Subcutaneous abdominal adipose tissue (tissue), 5 donors: ENCODE measurements around the gene ARHGAP21.
A peak's percentile ranks its signal among the peaks of the same experiment; 100 is the strongest.

Experiments
- H3K27ac ChIP-seq: one replicate; pipeline ENCODE4 v1.7.0; 2013; ENCODE audit warnings: low read depth, mild to moderate bottlenecking, inconsistent platforms, low read length, moderate library complexity
- H3K27me3 ChIP-seq, 5 donors: one replicate each; pipeline ENCODE4 v1.7.0; 2013; ENCODE audit warnings: low read length in 5 of 5, inconsistent platforms in 1 of 5; ENCODE audit not compliant: control insufficient read depth in 5 of 5, insufficient read depth in 4 of 5
- H3K36me3 ChIP-seq, 5 donors: one replicate each; pipeline ENCODE4 v1.7.0; 2013; ENCODE audit warnings: low read length in 5 of 5; ENCODE audit not compliant: control insufficient read depth in 5 of 5, insufficient read depth in 5 of 5
- H3K4me1 ChIP-seq, 5 donors: one replicate each; pipeline ENCODE4 v1.7.0; 2013; ENCODE audit warnings: low read length in 5 of 5, mild to moderate bottlenecking in 3 of 5, moderate library complexity in 1 of 5; ENCODE audit not compliant: control insufficient read depth in 5 of 5, insufficient read depth in 5 of 5
- H3K4me3 ChIP-seq, 5 donors: one replicate each; pipeline ENCODE4 v1.7.0; 2013; ENCODE audit warnings: low read length in 5 of 5, low read depth in 1 of 5
- H3K9ac ChIP-seq, 5 donors: one replicate each; pipeline ENCODE4 v1.7.0; 2013; ENCODE audit warnings: low read length in 5 of 5, mild to moderate bottlenecking in 4 of 5, moderate library complexity in 3 of 5
- H3K9me3 ChIP-seq, 5 donors: one replicate each; pipeline ENCODE4 v1.7.0; 2013; ENCODE audit warnings: low read length in 5 of 5; ENCODE audit not compliant: control insufficient read depth in 5 of 5
- donor health status: healthy.
- donor health status: healthy.
- donor health status: healthy.
- donor health status: healthy.
- donor health status: healthy.

Gene ARHGAP21

DNA sequence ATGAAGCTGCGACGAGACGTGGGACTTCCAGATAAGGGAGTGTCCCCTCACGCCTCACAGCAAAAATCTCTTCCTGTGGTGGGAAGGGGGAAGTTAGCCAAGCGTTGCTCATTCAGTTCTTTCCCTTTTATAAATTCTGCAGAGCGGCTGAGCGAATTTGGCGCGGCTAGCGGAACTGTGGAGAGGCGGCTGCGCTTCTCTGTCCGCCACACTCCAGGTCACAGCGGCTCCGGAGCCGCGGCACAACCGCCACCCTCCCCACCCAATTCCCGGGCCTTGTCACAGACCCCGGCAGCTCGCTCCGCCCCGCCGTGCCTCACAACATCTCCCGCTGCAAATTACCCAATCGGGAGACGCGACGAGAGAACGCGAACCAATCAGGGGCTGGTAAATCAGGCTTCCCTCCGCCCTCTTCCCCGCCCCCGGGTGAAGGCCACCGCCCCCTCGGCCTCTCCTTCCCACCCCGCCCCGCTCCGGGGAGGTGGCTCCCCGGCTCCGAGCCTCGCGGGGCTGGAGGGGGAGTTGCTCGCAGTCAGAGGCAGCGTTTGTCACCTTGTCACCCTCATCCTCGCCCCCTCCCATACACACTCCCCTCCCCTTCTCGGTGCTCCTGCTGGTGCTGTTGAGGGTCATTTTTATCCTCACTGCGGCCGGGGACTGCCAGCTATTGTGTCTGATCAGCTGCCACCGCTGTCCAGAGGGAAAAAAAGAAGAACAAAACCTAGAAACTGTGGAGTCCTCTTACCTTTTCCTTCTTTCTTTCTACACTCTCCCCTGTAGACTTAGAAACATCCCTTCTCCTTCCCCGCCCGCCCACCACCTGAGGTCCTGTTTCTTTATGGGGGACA lies 918 bp upstream of the ARHGAP21 start:
- Histone ChIP-seq H3K36me3 (peaks cover 0 to 6% (median 0%) of the 10 kb centered on the region in 5 donors), H3K9me3 (no peaks in the 10 kb centered on the region), H3K9ac (peak overlapping the region; percentile 78 to 96 (median 90)), H3K27ac (peak overlapping the region; percentile 99), H3K4me1 (peaks cover 4 to 38% (median 36%) of the 10 kb centered on the region in 5 donors), H3K27me3 (no peaks in the 10 kb centered on the region), H3K4me3 (peak overlapping the region; percentile 87 to 99 (median 94))

- Histone ChIP-seq H3K9me3 (no peaks in the 10 kb centered on the region), H3K4me1 (peaks cover 4 to 50% (median 47%) of the 10 kb centered on the region in 5 donors), H3K36me3 (peaks cover 0 to 6% (median 0%) of the 10 kb centered on the region in 5 donors), H3K9ac (peak overlapping the region in 2 of 5 donors; percentile 88 to 92), H3K27me3 (no peaks in the 10 kb centered on the region), H3K4me3 (peak overlapping the region in 4 of 5 donors; percentile 55 to 99 (median 94)), H3K27ac (peak overlapping the region; percentile 95)
Measured at GRCh38 chr10:24723386-24723787, 300 bp downstream of the ARHGAP21 start.

DNA sequence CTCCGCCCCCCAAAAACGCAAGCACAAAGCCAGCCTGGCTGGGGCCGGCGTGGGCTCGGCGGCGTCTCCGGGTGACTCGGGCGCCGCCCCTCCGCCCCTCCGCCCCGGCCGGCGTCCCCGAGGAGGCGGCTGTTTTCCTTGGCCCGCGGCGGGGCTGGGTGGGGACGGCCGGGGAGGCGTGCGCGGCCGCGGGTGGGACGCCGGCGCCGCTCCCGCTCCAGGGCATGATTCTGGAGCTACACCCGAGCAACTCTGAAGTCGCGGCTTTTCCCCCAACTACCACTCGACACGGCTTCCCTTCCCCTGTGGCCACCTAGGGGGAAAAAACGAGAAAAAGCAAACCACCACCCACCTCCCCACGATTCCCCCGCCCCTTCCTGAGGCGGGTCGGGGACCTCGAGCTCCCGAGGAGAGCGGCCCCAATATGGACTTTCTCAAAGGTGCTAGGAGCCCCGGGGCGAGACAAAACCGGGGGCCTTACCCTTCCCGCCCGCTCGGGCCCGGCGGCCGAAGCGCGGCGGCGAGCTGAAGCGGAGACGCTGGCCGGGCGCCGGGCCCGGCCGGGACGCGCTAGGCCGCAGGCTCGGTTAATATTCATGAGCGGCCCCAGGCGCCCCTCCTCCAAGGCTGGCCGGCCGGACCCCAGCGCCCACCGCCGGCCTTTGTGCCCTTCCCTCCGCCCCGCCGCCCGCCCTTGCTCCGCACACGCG lies 856 bp downstream of the ARHGAP21 start:
- H3K27ac ChIP-seq: peak overlapping the region; percentile 95
- no peaks in the 10 kb centered on the region for H3K27me3 ChIP-seq
- H3K9ac ChIP-seq: peak overlapping the region in 4 of 5 donors; percentile 73 to 92 (median 84)
- peaks cover 0 to 6% (median 0%) of the 10 kb centered on the region in 5 donors for H3K36me3 ChIP-seq
- peaks cover 4 to 55% (median 52%) of the 10 kb centered on the region in 5 donors for H3K4me1 ChIP-seq
- H3K4me3 ChIP-seq: peak overlapping the region; percentile 55 to 86 (median 78)
- H3K9me3 ChIP-seq: no peaks in the 10 kb centered on the region

GRCh38 chr10:24722131-24722675 lies 1.5 kb downstream of the ARHGAP21 start:
- H3K4me3 ChIP-seq: peak overlapping the region; percentile 55 to 86 (median 78)

GRCh38 chr10:24721229-24722106 lies 2.2 kb downstream of the ARHGAP21 start:
- peak overlapping the region; percentile 33 to 92 (median 73) for H3K9ac ChIP-seq
- H3K9me3 ChIP-seq: no peaks in the 10 kb centered on the region
- H3K4me1 ChIP-seq: peaks cover 4 to 69% (median 66%) of the 10 kb centered on the region in 5 donors
- H3K27ac ChIP-seq: peak overlapping the region; percentile 95
- peak overlapping the region; percentile 55 to 86 (median 78) for H3K4me3 ChIP-seq
- H3K36me3 ChIP-seq: peaks cover 0 to 6% (median 0%) of the 10 kb centered on the region in 5 donors
- H3K27me3 ChIP-seq: no peaks in the 10 kb centered on the region

More at GRCh38 chr10:24722131-24722675, 1.5 kb downstream of the ARHGAP21 start:
- peaks cover 4 to 62% (median 59%) of the 10 kb centered on the region in 5 donors for H3K4me1 ChIP-seq
- H3K9ac ChIP-seq: peak overlapping the region; percentile 11 to 92 (median 73)
- no peaks in the 10 kb centered on the region for H3K27me3 ChIP-seq
- no peaks in the 10 kb centered on the region for H3K9me3 ChIP-seq
- H3K27ac ChIP-seq: peak overlapping the region; percentile 95
- peaks cover 0 to 6% (median 0%) of the 10 kb centered on the region in 5 donors for H3K36me3 ChIP-seq

- peak overlapping the region; percentile 55 to 85 (median 76) for H3K4me3 ChIP-seq
- H3K27ac ChIP-seq: no peak overlapping the region
- no peaks in the 10 kb centered on the region for H3K9me3 ChIP-seq
- H3K9ac ChIP-seq: peak overlapping the region in 3 of 5 donors; percentile 26 to 88 (median 64)
- H3K36me3 ChIP-seq: peaks cover 0 to 6% (median 0%) of the 10 kb centered on the region in 5 donors
- no peaks in the 10 kb centered on the region for H3K27me3 ChIP-seq
- H3K4me1 ChIP-seq: peaks cover 6 to 80% (median 74%) of the 10 kb centered on the region in 5 donors
Measured at GRCh38 chr10:24720096-24720495, 3.6 kb downstream of the ARHGAP21 start.

DNA sequence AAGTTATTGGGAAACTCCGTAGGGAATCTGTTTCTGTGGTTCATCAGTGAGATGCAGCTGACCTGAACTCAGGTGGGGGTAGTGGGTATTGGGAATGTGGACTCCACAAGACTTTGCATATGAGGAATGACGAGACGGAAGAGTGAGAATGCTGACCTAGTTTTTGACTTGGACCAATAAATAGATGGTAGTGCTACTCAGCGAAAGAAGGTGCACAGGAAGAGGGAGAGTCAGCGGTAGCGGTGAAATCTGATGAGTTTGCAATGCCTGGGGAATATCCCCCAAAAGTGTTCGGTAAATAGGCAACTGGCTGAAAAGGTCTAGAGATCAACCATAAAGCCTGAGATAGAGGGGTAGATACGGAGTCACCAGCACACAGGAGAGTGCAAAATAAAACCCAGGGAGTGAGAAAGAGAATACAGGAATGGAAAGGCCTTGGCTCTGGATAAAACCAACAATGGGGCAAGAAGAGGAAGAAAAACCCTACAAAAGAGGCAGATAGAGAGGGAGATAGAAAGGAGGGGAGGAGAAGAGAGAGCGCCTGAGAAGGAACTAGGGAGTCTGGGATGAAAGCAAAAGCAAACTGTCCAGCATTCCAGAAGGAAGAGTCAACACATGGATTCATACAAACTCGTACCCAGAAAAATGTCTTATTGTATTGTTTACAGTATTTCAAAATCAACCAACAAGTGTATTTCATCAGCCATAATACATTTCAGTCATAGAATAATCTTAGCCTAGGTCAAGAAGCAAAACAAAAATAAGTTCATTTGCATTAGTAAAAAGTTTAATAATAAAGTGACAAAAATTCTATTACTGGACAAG lies 5.4 kb downstream of the ARHGAP21 start:
- H3K9me3 ChIP-seq: no peaks in the 10 kb centered on the region
- peaks cover 6 to 86% (median 71%) of the 10 kb centered on the region in 5 donors for H3K4me1 ChIP-seq
- H3K36me3 ChIP-seq: peaks cover 0 to 6% (median 0%) of the 10 kb centered on the region in 5 donors
- H3K4me3 ChIP-seq: peak overlapping the region in 4 of 5 donors; percentile 20 to 76 (median 48)
- H3K27ac ChIP-seq: peak overlapping the region; percentile 27
- no peaks in the 10 kb centered on the region for H3K27me3 ChIP-seq
- peak overlapping the region in 1 of 5 donors; percentile 56 for H3K9ac ChIP-seq

GRCh38 chr10:24716295-24716694 lies 7.4 kb downstream of the ARHGAP21 start:
- Histone ChIP-seq H3K9me3 (no peaks in the 10 kb centered on the region), H3K36me3 (peaks cover 0 to 1% (median 0%) of the 10 kb centered on the region in 5 donors), H3K4me1 (peaks cover 10 to 88% (median 73%) of the 10 kb centered on the region in 5 donors), H3K27ac (peak overlapping the region; percentile 11), H3K9ac (peak overlapping the region in 1 of 5 donors; percentile 6), H3K4me3 (peak overlapping the region in 2 of 5 donors; percentile 14 to 35), H3K27me3 (no peaks in the 10 kb centered on the region)
